Measurements from ENCODE around the gene EPHA3.

GRCh38 chr3:89256395-89256794, 149.0 kb downstream of the EPHA3 start:
- TF ChIP-seq CTCF (IDR thresholded peaks at IDR 0.05) (no peak), POLR2A (IDR thresholded peaks at IDR 0.05; ENCODE audit: low read depth) (no peak), EP300 (IDR thresholded peaks at IDR 0.05) (no peak)
